H9 (cell line): ENCODE results near the gene NOTUM. TPM values are rescaled to one million over a fixed set of nuclear protein-coding genes. Genes with fewer than 3 reads are reported as not detected.

Experiments used
- DNase-seq: peaks from one replicate; pipeline ENCODE4 v3.0.0-alpha.2; 2017
- H2AFZ ChIP-seq: one replicate; pipeline ENCODE4 v1.6.1; 2013; ENCODE audit warnings: mild to moderate bottlenecking, low read length, control low read depth, moderate library complexity
- H2AK5ac ChIP-seq: 2 replicates; pipeline ENCODE4 v1.6.1; 2013; ENCODE audit warnings: low read length, control low read depth, mixed read lengths; ENCODE audit not compliant: insufficient read length
- H2BK120ac ChIP-seq: one replicate; pipeline ENCODE4 v1.6.1; 2013; ENCODE audit warnings: low read depth, mild to moderate bottlenecking, low read length, control low read depth, inconsistent platforms; ENCODE audit not compliant: poor library complexity, severe bottlenecking
- H2BK12ac ChIP-seq: 2 replicates; pipeline ENCODE4 v1.6.1; 2013; ENCODE audit warnings: low read length, control low read depth, mixed read lengths, low read depth; ENCODE audit not compliant: insufficient read length
- H2BK15ac ChIP-seq: 2 replicates; pipeline ENCODE4 v1.6.1; 2013; ENCODE audit warnings: low read depth, low read length, control low read depth
- H2BK20ac ChIP-seq: one replicate; pipeline ENCODE4 v1.6.1; 2013; ENCODE audit warnings: low read depth, mild to moderate bottlenecking, low read length, control low read depth, inconsistent platforms; ENCODE audit not compliant: poor library complexity, severe bottlenecking
- H2BK5ac ChIP-seq: 2 replicates; pipeline ENCODE4 v1.6.1; 2013; ENCODE audit warnings: low read length, control low read depth, mixed read lengths; ENCODE audit not compliant: insufficient read length
- H3K14ac ChIP-seq: 2 replicates; pipeline ENCODE4 v1.6.1; 2013; ENCODE audit warnings: low read length, control low read depth; ENCODE audit not compliant: insufficient read depth
- H3K18ac ChIP-seq: 2 replicates; pipeline ENCODE4 v1.6.1; 2013; ENCODE audit warnings: low read depth, mild to moderate bottlenecking, mixed read lengths, low read length, control low read depth; ENCODE audit not compliant: insufficient read length
- H3K23ac ChIP-seq: 2 replicates; pipeline ENCODE4 v1.6.1; 2013; ENCODE audit warnings: low read length, control low read depth, mixed read lengths, low read depth; ENCODE audit not compliant: insufficient read length
- H3K23me2 ChIP-seq: 2 replicates; pipeline ENCODE4 v1.6.1; 2013; ENCODE audit warnings: low read depth, mild to moderate bottlenecking, mixed read lengths, low read length, control low read depth; ENCODE audit not compliant: insufficient read length, poor library complexity, severe bottlenecking
- H3K27ac ChIP-seq: 2 replicates; pipeline ENCODE4 v1.5.1; 2013; ENCODE audit warnings: low read length, control low read depth, mixed read lengths, low read depth; ENCODE audit not compliant: insufficient read length
- H3K27me3 ChIP-seq: 2 replicates; pipeline ENCODE4 v1.6.1; 2013; ENCODE audit warnings: low read length, control low read depth, inconsistent platforms; ENCODE audit not compliant: insufficient read depth
- H3K4ac ChIP-seq: 2 replicates; pipeline ENCODE4 v1.6.1; 2013; ENCODE audit warnings: low read depth, mild to moderate bottlenecking, control low read depth, inconsistent platforms, low read length, moderate library complexity
- H3K4me1 ChIP-seq: 2 replicates; pipeline ENCODE4 v1.6.1; 2013; ENCODE audit warnings: low read length, control low read depth, inconsistent platforms; ENCODE audit not compliant: insufficient read depth
- H3K4me2 ChIP-seq: 2 replicates; pipeline ENCODE4 v1.6.1; 2013; ENCODE audit warnings: low read length, control low read depth, mixed read lengths; ENCODE audit not compliant: insufficient read length, insufficient read depth
- H3K56ac ChIP-seq: 2 replicates; pipeline ENCODE4 v1.6.1; 2013; ENCODE audit warnings: low read depth, mild to moderate bottlenecking, mixed read lengths, low read length, control low read depth; ENCODE audit not compliant: insufficient read length
- H3K79me1 ChIP-seq: 2 replicates; pipeline ENCODE4 v1.6.1; 2013; ENCODE audit warnings: low read depth, mild to moderate bottlenecking, moderate library complexity, low read length, control low read depth, inconsistent platforms; ENCODE audit not compliant: insufficient read depth, poor library complexity, severe bottlenecking
- H3K79me2 ChIP-seq: 2 replicates; pipeline ENCODE4 v1.6.1; 2013; ENCODE audit warnings: low read length, control low read depth, inconsistent platforms; ENCODE audit not compliant: insufficient read depth
- H3K9ac ChIP-seq: 2 replicates; pipeline ENCODE4 v1.6.1; 2013; ENCODE audit warnings: low read length, control low read depth, mixed read lengths; ENCODE audit not compliant: insufficient read length; ENCODE audit errors: extremely low read depth
- H3K9me3 ChIP-seq: one replicate; pipeline ENCODE4 v1.6.1; 2013; ENCODE audit warnings: low read depth, low read length, inconsistent platforms; ENCODE audit not compliant: control insufficient read depth
- H3T11ph ChIP-seq: one replicate; pipeline ENCODE4 v1.6.1; 2013; ENCODE audit warnings: mild to moderate bottlenecking, low read length, control low read depth, inconsistent platforms
- H4K20me1 ChIP-seq: one replicate; pipeline ENCODE4 v1.6.1; 2013; ENCODE audit not compliant: control insufficient read depth, insufficient read length, insufficient read depth
- H4K5ac ChIP-seq: 2 replicates; pipeline ENCODE4 v1.6.1; 2013; ENCODE audit warnings: low read depth, mild to moderate bottlenecking, mixed read lengths, low read length, control low read depth; ENCODE audit not compliant: insufficient read length
- H4K8ac ChIP-seq: replicated peaks from 2 replicates; pipeline ENCODE4 v1.6.1; 2013; ENCODE audit warnings: low read length, control low read depth, mixed read lengths, low read depth; ENCODE audit not compliant: insufficient read length
- H4K91ac ChIP-seq: 2 replicates; pipeline ENCODE4 v1.6.1; 2013; ENCODE audit warnings: low read depth, mild to moderate bottlenecking, moderate library complexity, mixed read lengths, low read length, control low read depth; ENCODE audit not compliant: insufficient read length
- H3K27ac Mint-ChIP-seq, 3 experiments: 2 replicates in 2 of 3; 3 replicates in 1 of 3; pipeline ENCODE4 v1.8.0; 2020 to 2021; ENCODE audit warnings: mixed read lengths in 3 of 3, mild to moderate bottlenecking in 1 of 3, moderate library complexity in 1 of 3
- H3K27me3 Mint-ChIP-seq: 2 replicates; pipeline ENCODE4 v1.8.0; 2021; ENCODE audit warnings: low read depth, mild to moderate bottlenecking, moderate library complexity, mixed read lengths
- H3K36me3 Mint-ChIP-seq, 3 experiments: 2 replicates in 2 of 3; 3 replicates in 1 of 3; pipeline ENCODE4 v1.8.0; 2020 to 2021; ENCODE audit warnings: low read depth in 3 of 3, mixed read lengths in 3 of 3; ENCODE audit not compliant: insufficient read depth in 1 of 3
- H3K4me1 Mint-ChIP-seq, 2 experiments: 2 replicates each; pipeline ENCODE4 v1.8.0; 2020; ENCODE audit warnings: mixed read lengths in 2 of 2
- H3K4me3 Mint-ChIP-seq, 2 experiments: 2 replicates in 1 of 2; 3 replicates in 1 of 2; pipeline ENCODE4 v1.8.0; 2020 to 2021; ENCODE audit warnings: mild to moderate bottlenecking in 2 of 2, mixed read lengths in 2 of 2, moderate library complexity in 1 of 2
- H3K9me3 Mint-ChIP-seq, 2 experiments: 2 replicates in 1 of 2; 3 replicates in 1 of 2; pipeline ENCODE4 v1.8.0; 2020; ENCODE audit warnings: mild to moderate bottlenecking in 2 of 2, mixed read lengths in 2 of 2, moderate library complexity in 1 of 2
- CTCF ChIP-seq: fragments of 200-600 bp; sonication (generic); conservative IDR thresholded peaks from 3 replicates; pipeline ENCODE4 v1.8.0; 2021; ENCODE audit warnings: antibody characterized with exemption, mild to moderate bottlenecking
- WGBS: extraction: QIAGEN DNeasy Blood & Tissue Kit; methylation state at CpG from one replicate; pipeline ENCODE4 v1.1.7; 2013; ENCODE audit warnings: missing lambda C conversion rate, low lambda C conversion rate, mixed read lengths; ENCODE audit not compliant: insufficient read length; ENCODE audit errors: extremely low coverage; 5-methylcytosine and 5-hydroxymethylcytosine counted together
- total RNA-seq: library from RNA; stranded (reverse); gene quantifications from 2 replicates; pipeline ENCODE4 v1.2.1, GENCODE V29; 2021

The NOTUM gene
- total RNA-seq, 1 experiment from 2014 or later: 2.1 TPM

DNA sequence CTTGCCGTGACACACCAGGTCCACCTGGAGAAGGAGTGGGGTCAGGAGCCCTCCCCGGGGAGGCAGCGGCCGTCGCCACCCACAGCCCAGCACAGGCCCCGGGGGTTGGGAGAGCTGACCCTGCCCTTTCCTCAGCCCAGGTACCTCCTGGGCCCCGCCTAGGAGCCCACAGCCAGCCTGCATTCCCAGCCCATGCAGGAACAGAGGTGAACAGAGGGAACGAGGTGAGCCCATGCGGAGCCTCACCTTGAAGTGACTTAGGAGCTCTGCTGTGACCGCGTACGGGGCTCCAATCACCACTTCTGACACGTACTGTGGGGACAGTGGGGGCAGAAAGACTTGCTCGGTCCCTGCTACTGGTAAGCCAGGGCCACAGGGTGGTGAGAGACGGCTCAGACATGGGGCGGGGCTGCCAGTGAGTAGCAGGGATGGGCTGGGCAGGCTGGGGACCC, 55.5 kb downstream of the NOTUM start:
- H3K79me1 ChIP-seq: no peaks in the 10 kb centered on the region

More for the DNA sequence above, 55.5 kb downstream of the NOTUM start:
- Histone ChIP-seq H4K5ac (no peak overlapping the region), H3T11ph (no peak overlapping the region), H2BK20ac (no peak overlapping the region), H3K4ac (no peak overlapping the region), H2AFZ (no peak overlapping the region), H2BK120ac (no peak overlapping the region), H3K4me2 (no peak overlapping the region), H3K4me1 (no peaks in the 10 kb centered on the region), H3K56ac (no peak overlapping the region), H3K23me2 (peaks cover 13% of the 10 kb centered on the region), H3K9me3 (no peaks in the 10 kb centered on the region), H3K18ac (no peak overlapping the region), H3K23ac (no peak overlapping the region), H2AK5ac (no peak overlapping the region), H4K91ac (no peak overlapping the region), H4K20me1 (no peaks in the 10 kb centered on the region), H3K9ac (no peak overlapping the region), H3K79me2 (no peaks in the 10 kb centered on the region), H3K27me3 (no peaks in the 10 kb centered on the region; the same call in 1 of the 2 replicates), H4K8ac (no peak overlapping the region), H2BK15ac (no peak overlapping the region), H2BK12ac (no peak overlapping the region), H3K14ac (no peak overlapping the region), H3K27ac (no peak overlapping the region), H2BK5ac (no peak overlapping the region)
- H3K27me3 Mint-ChIP-seq: peaks cover 11% of the 10 kb centered on the region
- no peak for TF ChIP-seq CTCF
- no peak for DNase-seq
- H3K36me3 Mint-ChIP-seq: peaks cover 0 to 12% (median 4%) of the 10 kb centered on the region in 3 experiments; a peak in 4 of 7 replicates
- WGBS: no CpG with 5 or more reads among the region's 16 CpGs
- no peak overlapping the region for H3K4me3 Mint-ChIP-seq
- no peak overlapping the region for H3K27ac Mint-ChIP-seq
- H3K9me3 Mint-ChIP-seq: no peaks in the 10 kb centered on the region
- H3K4me1 Mint-ChIP-seq: peaks cover 0 to 3% of the 10 kb centered on the region in 2 experiments; a peak in 3 of 4 replicates
